AG20443 (cell line): ENCODE results near the gene AP4S1.
"Not testable (repeated sequence)": the region's sequence is repeated elsewhere in the genome, so short reads cannot be mapped to it uniquely, and the experiment has no call there.

ENCODE experiments used
- DNase-seq: peaks from one replicate; pipeline ENCODE4 v3.0.0; 2012; ENCODE audit warnings: low spot score, mixed read lengths

Gene AP4S1

DNA sequence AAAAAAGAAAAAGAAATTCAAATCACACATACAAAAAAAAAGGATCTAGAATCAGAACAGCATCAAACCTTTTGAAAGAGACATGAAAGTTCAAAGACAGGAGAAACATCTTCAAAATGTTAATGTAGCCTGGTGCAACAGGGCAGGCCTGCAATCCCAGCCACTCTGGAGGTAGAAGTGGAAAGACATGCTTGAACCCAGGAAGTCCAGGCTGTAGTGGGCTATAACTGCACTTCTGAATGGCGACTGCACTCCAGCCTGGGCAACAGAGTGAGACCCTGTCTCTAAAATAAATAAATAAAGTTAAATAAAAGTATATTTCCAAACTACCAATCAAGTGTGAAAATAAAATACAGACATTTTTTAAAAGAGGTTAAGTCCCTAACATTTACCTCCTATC, 18.7 kb upstream of the AP4S1 start:
- no peak for DNase-seq

DNA sequence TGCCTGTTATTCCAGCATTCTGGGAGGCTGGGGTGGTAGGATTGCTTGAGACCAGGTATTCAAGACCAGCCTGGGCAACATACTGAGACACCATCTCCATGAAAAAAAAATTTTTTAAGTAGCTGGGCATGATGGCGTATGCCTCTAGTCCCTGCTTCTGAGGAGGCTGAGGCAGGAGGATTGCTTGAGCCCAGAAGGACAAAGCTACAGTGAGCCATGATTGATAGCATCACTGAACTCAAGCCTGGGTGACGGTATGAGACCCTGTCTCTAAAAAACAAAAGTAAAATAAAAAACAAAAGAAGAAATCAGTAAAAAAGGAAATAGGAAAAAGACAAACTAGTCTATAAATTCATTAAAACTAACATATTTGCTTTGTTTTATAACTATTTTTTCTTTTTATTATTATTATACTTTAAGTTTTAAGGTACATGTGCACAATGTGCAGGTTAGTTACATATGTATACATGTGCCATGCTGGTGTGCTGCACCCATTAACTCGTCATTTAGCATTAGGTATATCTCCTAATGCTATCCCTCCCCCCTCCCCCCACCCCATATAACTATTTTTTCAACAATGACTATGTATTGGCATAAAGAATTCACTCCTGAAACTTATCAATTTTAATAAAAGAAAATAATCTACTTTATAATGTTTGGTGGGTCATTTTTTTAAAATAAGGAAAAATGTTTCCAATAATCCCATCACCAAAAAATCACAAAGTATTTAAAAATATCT, 15.4 kb upstream of the AP4S1 start:
- DNase-seq: no peak

DNA sequence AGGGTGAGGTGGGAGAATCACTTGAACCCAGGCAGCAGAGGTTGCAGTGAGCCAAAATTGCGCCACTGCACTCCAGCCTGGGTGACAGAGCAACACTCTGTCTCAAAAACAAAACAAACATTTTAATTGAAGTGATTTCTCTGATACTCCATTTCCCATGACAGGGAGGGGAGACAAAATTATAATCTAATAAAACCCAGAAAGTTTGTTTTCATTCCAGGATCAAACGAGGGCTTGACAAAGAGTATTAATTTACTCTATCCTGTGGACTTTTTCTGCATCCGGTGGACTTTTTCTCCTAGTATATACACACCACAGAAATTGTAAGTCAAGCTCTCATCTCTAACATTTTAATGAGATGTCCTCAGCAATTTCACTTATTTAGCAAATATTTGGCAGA, 14.5 kb upstream of the AP4S1 start:
- no peak for DNase-seq

DNA sequence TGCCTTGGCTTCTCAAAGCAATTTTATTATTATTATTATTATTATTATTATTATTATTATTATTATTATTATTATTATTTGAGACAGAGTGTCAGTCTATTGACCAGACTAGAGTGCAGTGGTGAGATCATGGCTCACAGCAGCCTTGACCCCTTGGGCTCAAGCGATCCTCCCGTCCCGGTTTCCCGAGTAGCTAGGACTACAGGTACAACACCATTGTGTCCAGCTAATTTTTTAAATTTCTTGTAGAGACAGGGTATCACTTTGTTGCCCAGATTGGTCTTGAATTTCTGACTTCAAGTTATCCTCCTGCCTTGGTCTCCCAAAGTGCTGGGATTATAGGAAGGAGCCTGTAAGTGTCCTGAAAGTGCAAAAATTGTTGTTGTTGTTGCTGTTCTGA, 11.6 kb upstream of the AP4S1 start:
- DNase-seq: no peak

DNA sequence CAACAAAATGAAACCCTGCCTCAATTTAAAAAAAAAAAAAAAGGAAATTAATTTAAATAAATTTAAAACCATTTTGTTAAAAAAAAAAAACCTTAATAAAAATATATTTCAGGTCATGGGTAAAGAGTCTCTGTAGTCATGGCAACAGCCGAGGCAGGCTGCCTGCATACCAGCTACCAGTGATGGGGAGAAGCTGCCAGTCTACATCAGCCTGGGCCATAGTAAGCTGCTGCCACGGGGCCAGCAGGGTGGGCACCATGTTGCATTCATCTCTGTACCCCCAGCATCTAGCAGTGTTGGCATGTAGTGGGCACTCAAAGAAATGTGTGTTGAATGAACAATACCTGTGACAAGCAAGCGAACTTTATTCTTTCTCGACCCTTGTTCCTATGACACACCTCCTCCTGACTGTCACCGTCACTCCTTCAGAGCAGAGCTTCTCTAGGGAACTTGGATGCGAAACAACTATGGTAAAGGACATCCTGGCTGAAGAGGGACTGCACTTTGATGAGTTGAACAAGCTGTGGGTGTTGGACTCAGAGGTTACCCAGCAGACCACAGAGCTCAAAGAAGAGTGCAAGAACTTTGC, 7.3 kb upstream of the AP4S1 start:
- DNase-seq: no peak

DNA sequence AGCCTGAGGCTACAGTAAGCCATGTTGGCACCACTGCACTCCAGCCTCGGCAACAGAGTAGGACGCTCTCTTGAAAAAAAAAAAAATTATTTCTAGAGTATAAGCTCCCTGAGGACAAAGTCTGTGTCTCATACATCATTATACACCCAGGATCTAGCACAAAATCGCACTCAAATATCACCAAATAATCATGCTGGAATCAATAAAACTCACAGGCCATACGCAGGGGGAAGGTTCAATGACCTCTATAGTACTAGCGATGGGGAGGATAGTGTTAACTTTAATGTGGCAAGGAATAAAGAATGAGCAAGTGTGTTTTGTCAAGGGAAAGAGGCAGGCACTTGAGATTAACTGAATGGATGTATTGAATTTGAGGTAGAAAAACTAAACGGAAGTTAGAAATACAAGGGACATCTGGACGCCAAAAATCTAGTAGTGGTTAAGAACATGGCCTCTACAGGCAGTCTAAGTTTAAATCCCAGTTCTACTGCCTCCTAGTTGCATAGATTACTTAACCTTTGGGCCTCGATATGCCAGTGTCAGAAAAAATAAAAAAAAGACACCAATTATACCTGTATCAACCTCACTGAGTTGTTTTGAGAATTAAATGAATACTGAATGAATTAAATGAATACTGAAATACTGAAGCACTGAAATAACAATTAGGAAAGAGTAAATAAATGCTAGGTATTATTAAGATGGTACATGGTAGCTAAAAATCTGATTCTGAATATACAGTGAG, 4.4 kb upstream of the AP4S1 start:
- DNase-seq: no peak

DNA sequence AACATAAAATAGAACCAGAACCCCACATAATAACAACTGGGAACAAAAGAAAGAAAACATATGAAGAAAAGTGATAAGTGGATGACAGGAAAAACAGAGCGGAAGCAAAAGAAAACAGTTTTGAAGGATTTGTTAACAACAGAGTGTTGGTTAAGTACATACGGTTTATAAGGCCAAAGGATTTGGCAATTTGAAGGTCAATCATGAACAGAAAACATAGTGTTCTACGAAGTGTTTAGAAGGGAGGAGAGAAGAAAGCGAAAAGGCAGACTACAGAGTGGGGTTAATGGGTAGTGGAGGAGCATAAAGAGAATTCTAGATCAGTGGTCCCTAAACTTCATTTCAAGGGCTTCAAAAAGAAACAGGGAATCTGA, 3.9 kb upstream of the AP4S1 start:
- no peak for DNase-seq

DNA sequence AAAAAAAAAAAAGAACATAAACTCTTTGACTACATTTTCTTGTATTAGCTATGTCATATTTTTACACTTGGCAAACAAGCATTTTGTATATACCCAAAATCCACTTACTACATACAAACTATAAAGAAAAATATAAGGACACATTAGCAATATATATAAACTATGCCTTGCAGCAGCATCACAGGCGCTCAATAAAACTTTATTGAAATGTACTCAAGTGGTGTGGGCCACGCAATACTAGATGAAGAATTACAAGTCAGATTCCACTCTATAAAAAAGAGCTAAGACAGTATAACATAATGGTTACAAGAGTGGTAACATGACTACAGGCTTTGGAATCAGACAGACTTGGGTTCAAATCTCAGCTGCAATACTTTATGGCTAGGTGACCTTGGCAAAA, 3.1 kb upstream of the AP4S1 start:
- no peak for DNase-seq

DNA sequence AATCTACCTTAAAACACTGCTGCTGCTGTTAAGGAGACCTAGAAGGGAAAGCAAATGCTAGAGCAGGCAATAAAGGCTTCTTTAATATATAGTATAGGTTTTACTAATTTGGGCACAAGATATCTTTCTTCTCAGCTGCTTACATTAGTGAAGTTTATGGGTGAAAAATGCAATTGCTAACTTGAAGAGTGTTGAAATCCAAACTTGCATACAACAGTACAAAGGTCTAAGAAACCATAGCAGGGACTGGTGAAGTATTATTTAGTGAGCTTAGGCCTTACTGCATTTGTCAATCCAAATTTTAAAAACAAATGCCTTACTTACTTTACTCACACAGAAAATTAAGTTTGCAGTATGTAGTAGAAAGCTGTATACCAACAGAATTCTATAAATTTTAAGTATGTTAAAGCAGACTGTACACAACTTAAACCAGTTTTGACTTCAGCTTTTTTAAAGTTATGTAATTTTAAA, 1.4 kb upstream of the AP4S1 start:
- DNase-seq: no peak

DNA sequence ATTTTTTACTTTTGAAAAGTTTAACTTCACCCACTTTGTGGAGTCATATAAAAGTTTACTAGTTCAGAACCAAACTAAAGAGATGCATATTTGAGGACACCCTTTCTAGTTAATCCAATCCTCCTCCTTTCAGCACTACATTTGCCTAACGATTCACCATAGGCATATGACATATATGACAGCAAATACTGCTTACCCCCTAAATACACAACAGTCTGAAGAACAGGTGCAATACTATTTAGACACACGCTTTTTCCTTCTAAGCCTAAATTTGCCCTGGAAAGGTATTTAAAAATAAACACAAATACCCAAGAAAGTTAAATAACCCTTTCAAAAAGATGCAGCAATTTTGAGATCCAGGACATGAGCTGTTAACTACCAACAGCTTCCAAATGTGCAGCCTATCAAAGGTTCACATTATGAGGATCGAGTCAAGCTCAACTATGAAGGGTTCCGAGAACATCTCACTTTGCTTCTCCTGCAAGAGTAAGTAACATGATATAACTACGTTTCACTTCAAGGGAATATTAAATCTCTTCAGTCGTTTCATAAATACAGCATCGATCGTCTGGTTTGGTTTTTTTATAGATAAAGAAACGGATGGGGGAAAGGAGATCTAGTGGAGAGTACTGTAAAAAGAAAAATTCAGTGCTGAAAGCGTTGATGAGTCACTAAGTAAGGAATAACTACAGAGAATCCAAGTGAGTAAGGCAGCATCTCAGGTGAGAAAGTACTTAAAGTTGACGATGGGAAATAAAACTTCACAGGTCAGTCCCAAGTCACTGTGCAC, 677 bp upstream of the AP4S1 start:
- no peak for DNase-seq

DNA sequence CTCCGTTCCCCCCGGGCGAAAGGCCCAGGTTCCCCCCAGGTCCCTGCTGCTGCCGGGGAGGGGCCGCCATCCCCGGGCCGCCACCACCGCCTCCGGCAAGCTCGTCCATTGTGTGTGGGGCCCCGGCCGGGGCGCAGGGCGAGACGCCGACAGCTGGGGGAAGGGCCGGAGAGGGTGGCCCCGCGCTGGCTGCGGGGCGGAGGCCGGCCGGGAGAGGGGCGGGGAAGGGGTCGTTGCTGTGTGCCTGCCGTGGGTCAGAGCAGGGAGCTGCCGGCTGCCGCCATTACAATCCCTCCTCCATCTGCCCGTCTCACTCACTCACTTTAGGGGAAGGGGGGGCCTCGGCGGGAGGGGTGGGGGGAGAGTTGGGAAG, 614 bp downstream of the AP4S1 start, which contains the start of gene STRN3:
Gene STRN3, minus strand, starts transcription at position 303 of the 373 bp plus-strand sequence. Its CDS starts 194 bp downstream, at position 109.
- DNase-seq: no peak

DNA sequence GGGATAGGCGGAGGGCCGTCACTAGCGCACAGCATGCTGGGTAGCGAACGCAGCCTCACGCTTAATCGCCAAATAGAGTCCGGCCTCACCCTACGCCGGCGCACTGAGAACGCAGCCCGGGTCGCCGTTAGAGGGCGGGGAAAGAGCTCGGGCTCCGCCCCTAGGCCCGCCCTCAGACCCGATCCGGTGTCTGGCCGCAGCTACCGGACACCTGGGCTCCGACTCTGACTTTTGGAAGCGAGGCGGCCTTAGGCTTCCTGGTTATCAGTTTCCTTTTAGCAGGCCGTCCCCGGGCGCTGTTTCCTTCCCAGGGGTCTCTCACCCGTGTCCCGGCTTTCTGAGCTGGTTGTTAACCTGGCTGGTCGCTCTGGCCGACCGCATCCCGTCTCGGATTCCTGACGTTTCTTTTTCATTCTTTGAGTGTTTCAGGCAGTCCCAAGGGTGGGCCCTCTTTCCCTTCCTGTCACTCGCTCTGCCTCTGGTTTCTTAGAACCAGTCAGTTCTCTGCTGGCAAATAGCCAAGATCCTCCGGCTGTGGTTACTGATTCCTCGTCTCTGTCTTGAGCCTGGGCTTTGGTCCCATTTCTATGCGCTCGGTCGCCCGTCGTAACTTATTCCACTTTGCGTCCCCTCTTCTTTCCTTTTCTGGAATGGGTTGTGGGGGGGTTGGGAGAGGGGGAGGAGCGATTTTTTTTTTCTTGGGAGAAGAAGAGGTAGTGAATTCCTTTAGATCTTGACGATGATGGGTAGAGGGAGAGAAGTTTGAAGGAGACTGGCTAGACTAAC, 1.2 kb downstream of the AP4S1 start:
- DNase-seq: peak; percentile 98

DNA sequence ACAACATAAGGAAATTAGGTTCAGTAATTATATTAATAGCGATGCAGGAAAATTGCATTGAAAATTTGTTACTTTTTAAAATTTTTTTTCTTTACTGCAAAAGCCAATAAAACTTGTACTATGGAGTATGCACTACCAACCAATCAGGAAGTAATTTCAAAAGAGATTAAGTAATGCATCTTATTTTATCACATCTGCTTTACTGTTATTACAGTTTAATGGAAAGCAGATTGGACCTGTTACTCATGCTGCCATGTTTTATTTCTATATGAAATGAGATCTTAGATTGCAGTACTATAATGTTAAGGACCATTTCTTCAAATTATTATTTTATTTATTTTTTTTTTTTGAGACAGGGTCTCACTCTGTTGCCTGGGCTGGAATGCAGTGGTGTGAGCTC, 2.4 kb downstream of the AP4S1 start:
- DNase-seq: no peak

DNA sequence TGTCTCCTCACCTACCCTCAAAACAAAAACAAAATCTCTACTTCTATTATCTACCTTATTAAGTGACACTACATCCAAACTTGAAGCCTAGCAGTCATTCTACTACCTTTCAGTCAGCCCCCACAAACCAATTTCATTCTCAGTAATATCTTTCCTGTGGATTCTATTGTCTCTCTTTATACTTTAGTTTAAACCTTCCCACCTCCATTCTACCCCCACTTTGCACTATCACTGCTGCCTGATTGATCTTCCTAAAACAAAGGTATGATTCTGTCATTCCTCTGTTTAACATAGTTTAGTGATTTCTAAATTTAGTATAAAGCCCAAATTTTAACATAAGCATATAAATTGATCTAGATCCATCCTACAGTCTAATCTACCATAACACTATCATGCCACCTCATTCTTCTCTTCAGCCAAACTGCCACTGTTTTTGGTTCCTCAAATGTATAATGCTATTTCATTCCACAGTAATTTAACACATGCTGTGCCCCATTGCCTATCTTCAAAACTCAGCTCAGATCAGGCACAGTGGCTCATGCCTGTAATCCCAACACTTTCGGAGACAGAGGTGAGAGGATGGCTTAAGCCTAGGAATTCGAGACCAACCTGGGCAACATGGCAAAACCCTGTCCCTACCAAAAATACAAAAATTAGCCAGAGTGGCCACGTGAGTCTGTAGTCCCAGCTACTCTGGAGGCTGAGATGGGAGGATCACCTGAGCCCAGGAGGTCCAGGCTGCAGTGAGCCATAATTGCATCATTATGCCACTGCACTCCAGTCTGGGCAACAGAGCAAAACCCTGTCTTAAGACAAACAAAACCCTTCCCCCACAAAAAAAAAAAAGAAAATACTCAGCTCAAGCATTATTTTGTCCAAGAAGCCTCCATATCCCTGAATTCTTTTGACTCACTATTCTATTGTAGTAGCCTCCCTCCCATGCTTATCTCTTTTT, 3.8 kb downstream of the AP4S1 start:
- DNase-seq: no peak

DNA sequence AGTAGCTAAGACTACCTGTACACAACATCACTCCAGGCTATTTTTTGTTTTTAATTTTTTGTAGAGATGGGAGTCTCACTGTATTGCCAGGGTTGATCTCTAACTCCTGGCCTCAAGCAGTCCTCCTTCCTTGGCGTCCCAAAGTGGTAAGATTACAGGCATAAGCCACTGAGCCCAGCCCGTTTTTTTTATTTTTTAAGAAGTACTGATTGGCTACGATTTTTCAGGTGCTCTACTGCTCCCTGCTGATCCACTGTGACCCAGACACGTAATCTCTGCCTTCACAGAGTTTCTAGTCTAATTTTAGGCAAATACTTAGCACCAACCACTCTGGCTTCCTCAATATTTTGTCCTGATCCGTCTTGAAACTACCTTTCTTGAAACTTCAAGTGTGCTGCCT, 5.0 kb downstream of the AP4S1 start:
- no peak for DNase-seq

DNA sequence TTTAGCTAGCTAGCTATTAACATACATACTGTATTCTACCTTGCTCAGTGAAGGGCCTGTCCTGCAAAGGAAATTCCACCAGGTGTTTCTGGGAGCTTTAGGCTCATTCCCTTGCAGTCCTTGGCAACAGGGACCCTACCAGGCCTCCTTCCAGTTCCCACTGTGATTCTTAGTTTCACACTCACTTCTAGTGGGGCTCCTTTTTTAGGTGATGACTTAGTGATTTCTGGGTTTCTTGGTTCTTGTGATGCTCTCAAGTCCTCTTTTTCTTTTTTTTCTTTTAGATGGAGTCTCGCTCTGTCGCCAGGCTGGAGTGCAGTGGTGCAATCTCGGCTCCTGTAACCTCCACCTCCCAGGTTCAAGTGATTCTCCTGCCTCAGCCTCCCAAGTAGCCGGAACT, 11.1 kb downstream of the AP4S1 start:
- no peak for DNase-seq

DNA sequence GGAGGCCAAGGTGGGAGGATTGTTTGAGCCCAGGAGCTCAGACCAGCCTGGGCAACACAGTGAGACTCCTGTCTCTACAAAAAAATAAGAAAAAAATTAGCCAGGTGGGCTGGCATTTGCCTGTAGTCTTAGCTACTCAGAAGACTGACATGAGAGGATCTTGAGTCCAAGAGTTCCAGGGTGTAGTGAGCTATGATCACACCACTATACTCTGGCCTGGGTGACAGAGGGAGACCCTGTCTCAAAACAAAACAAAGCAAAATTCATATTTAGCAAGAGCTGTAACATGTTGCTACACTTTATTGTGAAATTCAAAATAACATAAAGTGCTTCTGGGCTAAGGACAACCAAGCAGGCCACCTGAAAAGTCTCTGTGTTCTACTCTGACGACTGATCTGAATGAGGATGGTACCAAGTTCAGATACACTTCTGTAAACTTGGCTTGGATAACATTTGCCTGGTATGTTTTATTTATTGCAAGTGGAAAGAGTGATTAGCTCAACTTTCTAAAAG, 12.3 kb downstream of the AP4S1 start:
- DNase-seq: no peak

DNA sequence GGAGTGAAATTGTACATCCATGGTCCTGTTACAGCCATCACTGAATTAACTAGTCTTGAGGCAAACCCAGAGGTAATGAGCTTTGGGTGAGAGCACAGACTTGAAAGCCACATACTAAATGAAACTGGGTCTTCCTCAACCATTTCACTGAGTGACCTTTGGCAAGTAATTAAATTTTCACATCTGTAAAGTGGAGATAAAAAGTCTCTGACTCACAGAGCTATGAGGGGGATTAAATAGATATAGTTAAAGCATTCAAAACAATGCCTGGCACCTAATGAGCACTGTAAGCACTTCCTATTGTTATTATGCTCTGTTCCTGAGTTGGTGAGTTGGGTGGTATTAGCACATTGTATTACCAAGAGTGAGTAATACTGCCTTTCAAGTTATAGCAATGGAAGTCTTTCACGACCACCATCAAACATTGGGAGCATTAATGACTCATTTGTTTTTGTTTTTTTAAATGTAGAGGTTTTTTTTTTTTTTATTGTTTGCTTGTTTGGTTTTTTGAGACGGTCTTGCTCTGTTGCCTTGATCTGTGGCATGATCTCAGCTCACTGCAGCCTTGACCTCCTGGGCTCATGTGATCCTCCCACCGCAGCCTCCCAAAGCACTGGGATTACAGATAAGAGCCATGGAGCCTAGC, 13.2 kb downstream of the AP4S1 start:
- DNase-seq: no peak

DNA sequence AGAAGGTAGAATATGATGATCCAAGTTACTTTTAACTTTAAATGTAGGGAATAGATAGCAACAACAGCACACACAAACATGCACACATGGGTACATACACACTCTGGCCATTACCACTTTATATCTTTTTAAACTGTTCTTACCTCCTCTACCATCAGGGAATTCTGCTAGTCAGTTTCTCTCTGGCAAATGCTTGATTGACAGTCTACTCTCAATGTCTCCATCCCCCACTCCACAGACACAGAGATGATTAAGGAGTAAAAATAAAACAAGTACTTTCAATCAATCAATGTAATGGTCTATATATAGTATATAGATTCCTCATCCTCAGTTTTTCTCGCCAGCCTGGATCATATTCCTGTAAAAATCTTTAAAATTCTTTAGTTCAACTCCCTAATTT, 16.9 kb downstream of the AP4S1 start:
- no peak for DNase-seq

DNA sequence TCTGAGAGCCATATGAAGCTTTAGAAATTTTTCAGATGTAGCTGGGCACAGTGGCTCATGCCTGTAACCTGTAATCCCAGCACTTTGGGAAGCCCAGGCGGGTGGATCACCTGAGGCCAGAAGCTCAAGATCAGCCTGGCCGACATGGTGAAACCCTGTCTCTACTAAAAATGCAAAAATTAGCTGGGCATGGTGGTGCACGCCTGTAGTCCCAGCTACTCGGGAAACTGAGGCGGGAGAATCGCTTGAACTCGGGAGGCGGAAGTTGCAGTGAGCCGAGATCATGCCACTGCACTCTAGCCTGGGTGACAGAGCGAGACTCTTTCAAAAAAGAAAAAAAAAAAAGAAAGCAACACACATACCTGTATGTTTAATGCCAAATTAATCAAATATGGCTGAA, 17.4 kb downstream of the AP4S1 start:
- not testable (repeated sequence) for DNase-seq
